RPMI7951 (cell line): ENCODE results near the gene PDE8A. TPM values are rescaled to one million over a fixed set of nuclear protein-coding genes. Genes with fewer than 3 reads are reported as not detected.

Experiments used
- DNase-seq: peaks from one replicate; pipeline ENCODE4 v3.0.0-alpha.2; 2012; ENCODE audit warnings: low read depth
- total RNA-seq: library from RNA; depleted of rRNA; stranded (reverse); fragments of >200 nt; shearing (Covaris generic); gene quantifications from 2 replicates; pipeline ENCODE4 v1.2.3, GENCODE V29; 2014

Gene PDE8A
- total RNA-seq, 1 experiment from 2014 or later: 28.7 TPM

DNA sequence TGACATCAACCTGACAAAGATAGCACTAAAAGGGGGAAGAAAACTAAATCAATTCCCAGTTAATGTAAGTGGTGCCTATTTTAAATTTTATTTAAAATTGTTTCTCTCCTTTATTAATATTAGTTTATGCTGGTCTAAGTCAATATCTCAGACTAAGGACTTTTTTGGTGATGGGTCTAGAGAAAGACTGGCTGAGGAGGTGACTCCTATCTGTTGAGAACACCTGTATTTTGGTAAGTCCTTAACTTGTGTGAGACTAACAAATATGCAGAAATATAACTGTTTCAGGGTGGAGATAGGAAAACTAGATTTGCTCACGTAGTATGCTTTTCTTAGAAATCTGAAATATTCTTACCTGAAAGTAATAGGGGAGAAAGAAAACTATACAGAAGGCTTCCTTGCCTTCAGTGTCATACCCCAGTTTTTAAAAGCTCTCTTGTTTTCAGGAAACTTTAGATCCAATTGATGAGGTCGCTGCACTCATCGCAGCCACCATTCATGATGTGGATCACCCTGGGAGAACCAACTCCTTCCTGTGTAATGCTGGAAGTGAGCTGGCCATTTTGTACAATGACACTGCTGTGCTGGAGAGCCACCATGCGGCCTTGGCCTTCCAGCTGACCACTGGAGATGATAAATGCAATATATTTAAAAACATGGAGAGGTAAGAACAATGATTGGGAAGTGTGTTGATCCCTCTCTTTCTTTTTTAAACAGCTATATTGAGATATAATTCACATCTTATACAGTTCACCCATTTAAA lies 138.9 kb downstream of the PDE8A start:
- DNase-seq: no peak

DNA sequence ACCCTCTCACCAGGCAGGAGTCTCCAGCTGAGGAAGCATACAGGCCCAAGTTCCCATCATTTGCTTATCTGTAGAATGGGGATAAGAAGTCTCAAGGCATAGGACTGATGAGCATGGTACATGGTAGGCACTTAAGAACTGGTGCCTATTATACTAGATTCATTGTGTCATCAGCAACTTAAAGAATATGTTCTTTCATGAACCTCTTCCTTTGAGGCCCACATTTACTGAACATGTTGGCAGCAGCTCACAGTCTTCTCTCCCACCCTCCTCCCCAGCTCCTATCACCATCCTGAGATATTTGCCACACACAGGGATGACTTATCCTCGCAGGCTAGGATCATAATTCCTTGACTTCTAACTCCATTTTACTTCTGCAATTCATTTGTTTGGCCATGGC lies 142.5 kb downstream of the PDE8A start:
- DNase-seq: no peak

DNA sequence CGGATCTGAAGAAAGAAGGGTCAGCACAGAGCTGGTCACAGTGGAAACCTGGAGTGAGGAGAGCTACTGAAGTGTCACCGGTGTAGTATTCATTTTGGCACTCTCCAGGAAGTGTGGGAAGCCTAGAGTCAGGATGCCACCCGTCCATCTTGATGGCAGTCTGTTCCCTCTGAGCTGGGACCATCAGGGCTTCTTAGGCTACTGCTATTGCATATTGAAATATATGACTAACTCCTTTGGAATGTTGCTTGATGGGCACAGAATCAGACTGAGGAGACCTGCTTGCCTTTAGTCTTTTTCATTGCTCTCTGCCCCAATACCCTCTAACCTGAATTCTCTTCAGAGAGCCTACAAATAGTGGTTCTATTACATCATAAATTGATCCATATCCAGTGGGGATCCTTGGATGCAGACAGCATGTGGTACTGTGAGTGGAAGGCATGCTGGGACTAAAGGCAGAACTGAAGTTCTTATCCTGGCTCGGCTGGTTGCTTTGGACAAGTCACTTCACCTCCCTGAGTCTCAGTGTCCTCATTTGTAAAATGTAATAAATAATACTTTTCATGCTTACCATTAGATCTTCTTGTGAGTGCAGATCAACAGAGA lies 143.5 kb downstream of the PDE8A start:
- DNase-seq: peak; percentile 69

DNA sequence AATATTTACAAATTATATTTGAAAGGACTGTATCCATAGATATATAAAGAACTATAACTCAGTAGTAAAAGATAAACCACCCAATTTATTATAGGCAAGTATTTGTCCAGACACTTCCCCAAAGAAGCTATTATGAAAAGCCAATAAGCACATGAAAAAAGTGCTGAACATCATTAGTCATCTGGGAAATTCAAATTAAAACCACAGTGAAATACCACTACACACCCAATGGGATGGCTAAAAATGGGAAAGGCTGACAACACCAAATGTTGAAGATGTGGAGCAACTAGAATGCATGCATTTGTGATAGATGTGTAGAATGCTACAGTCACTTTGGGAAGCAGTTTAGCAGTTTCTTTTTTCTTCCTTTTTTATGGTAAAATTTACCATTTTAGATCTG lies 147.0 kb downstream of the PDE8A start:
- DNase-seq: peak; percentile 33

DNA sequence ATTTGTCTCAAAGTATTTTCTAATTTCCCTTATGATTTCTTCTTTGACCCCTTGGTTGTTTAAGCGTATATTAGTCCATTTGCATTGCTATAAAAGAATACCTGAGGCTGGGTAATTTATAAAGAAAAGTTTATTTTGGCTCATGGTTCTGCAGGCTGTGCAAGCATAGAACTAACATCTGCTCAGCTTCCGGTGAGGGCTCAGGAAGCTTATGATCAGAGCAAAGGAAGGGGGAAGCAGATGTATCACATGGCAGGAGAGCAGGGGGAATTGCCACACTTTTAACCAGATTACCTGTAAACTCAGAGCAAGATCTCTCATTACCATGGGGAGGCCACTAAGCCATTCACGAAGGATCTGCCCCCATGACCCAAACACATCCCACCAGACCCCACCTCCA lies 148.2 kb downstream of the PDE8A start:
- DNase-seq: no peak

DNA sequence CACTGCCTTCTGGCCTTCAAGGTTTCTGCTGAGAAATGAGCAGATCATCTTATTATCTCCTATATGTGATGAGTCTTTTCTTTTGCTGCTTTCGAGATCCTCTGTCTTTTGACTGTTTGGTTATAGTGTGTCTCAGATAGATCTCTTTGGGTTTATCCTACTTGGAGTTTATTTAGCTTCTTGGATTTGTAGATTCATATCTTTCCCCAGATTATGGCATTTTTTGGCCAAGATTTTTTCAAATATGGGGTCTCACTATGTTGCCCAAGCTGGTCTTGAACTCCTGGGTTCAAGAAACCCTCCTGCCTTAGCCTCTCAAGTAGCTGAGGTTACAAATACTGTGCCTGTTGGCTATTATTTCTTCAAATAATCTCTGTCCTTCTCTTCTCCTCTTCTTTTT lies 150.3 kb downstream of the PDE8A start:
- DNase-seq: no peak

DNA sequence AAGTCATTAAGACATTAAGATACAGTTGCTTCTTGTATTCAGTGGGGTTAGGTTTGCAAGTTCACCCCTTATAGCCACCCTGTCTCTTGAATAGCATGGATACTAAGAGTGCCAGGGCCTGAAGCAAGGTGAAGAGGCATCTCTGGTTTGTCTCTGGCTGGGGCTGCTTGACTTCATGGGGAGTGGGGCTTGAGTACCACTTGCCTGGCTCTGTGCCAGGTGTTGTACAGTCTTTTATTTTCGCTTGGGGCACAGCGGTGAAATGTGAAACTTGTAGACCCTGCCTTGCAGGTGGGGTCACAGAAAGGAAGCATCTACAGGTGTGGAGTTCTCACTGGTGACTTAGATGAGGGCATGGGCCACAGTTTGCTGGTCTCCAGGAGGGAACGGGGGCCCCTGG lies 152.1 kb downstream of the PDE8A start:
- no peak for DNase-seq

DNA sequence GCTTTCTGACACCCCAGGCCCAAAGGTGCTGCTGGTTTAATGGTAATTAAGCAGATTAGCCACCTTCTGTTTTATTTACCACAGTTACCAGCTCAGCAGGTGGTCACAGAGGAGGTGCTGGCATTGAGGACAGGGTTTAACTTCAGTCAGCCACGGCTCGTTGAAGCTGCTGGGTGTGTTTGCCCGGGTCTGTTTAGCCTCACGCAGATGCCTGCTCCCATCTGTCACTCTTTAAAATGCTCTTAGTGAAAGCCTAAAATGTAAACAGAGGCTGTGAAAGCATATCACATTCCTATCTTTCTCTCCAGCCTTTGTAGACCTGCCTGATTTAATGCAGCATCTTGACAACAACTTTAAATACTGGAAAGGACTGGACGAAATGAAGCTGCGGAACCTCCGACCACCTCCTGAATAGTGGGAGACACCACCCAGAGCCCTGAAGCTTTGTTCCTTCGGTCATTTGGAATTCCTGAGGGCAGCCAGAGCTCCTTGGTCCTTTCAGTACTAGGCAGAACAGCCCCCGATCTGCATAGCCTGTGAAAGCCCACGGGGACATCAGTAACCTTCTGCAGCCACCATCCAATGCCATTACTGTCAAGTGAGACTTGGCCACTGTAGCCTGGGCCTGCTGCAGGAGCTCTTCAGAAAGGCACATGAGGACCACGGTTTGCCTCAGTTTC lies 156.0 kb downstream of the PDE8A start:
- no peak for DNase-seq

DNA sequence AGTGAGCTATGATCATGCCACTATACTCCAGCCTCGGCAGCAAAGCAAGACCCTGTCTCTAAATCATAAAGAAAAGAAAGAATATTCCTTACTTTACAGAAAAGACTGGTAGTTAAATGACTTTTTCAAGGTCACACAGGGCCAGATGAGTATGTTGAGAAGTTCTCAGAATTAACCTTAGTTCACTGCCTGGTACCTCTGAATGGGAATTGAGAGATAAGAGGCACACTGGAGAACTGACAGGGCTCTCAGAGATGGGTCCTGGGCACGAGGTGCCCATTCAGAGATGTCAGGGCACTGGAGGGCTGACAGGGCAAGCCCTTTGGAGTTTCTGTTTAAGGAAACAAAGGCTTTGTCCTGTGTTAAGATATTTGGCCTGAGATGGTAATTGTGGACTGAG lies 157.7 kb downstream of the PDE8A start:
- no peak for DNase-seq

DNA sequence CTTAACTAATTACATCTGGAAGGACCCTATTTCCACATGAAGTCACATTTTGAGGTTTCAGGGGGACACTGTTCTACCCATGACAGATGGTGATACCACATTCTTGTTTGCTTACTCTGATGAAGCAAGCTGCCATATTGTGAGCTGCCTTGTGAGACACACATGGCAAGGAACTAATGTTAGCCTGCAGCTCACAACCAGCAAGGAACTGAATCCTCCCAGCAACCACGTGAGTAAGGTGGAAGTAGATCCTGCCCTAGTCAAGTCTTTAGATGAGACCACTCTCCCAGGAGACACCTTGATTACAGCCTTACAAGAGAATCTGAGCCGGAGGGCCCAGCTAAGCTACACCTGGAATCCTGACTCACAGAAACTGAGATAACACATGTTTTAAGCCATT lies 160.1 kb downstream of the PDE8A start:
- DNase-seq: peak; percentile 91

DNA sequence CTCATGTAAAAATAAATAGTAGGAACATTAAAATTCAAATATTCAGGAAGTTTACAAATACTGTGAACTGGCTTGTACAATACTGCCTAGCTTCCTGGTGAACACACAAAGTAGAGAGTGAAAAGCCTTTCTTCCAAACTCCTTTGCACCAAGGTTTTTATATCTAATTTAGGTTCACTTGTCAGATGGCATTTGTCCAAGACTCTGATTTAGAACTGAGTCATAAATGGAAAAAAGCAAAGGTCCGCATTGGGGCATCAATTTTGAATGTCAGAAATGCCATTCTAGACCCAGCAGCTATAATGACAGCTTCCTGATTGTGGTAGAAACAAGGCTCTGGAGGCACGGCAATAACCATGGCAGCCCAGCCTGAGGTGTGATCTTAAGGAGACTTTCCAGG lies 160.7 kb downstream of the PDE8A start:
- peak; percentile 89 for DNase-seq

DNA sequence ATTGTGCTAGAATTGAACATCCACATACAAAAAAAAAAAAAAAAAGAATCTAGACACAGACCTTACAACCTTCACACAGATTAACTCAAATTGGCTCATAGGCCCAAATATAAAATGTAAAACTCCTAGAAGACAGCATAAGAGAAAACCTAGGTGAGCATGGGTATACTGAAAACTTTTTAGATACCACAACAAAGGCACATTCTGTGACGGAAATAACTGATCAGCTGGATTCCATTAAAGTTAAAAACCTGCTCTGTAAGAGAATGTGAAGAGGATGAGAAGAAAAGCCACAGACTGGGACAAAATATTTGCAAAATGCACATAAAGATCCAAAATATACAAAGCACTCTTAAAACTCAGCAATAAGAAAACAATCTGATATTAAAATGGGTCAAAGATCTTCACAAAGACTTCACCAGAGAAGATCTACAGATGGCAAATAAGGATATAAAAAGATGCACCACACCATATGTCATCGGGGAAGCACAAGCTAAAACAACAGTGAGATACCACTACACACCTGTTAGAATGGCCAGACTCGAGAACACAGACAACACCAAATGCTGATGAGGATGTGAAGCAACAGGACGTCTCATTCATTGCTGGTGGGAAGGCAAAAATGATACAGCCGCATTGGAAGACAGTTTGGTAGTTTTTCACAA lies 167.9 kb downstream of the PDE8A start:
- DNase-seq: no peak

DNA sequence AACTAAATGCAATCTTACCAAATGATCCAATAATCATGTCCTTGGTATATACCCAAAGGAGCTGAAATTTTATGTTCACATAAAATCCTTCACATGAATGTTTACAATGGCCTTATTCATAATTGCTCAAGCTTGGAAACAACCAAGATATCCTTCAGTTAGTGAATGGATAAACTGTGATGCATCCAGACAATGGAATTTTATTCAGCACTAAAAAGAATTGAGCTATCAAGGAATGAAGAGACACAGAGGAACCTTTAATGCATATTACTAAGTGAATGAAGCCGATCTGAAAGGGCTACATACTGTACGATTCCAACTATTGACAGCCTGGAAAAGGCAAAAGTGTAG lies 168.4 kb downstream of the PDE8A start:
- no peak for DNase-seq

DNA sequence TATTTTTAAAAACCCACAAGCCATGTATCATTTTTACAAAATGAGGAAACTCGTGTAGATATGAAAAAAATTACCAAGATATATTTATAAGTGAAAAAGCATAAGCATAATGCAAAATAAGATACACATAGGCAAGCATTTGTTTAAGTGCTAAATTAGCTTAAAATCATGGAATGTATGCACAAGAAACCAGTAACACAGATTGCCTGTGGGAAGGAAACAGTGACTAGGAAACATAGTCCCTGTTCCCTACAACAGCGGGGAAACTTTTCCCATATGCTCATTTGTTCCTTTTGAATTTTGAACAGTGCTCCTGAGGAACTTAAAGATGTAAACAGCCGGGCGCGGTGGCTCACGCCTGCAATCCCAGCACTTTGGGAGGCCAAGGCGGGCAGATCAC lies 169.5 kb downstream of the PDE8A start:
- no peak for DNase-seq

DNA sequence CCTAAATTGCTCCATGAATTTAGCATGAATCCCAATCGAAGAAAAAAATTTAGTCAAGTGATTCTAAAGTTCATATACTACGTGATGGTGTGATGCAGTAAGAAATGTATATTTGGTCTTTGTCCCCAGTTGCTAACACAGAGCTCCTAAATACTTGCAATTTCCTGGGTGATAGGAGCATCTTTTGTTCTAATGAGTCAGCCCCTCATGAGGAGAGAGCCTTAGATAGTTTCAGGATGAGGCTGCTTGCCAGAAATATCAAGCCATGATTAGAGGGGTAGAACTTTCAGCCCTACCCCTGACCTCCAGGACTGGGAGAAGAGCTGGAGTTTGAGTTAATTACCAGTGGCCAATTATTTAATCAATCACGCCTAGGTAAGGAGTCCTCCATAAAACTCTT lies 170.2 kb downstream of the PDE8A start:
- no peak for DNase-seq

DNA sequence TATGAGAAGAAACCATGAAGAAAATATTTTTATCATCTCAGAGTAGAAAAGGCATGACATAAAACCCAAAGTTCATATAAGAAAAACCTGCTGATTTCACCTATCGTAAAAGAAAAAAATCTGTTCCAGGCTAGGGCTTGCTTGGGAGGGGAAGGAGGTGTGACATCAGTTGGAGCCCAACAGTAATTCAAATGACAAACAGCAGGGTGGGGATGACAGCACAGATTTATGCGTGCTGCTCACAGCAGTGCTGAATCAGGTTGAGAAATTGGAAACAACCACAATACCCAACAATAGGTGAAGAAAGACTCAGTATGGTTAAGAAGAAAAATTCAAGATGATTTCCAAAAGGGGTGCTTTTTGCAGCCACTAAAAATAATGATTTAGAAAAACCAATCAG lies 172.4 kb downstream of the PDE8A start:
- DNase-seq: no peak

DNA sequence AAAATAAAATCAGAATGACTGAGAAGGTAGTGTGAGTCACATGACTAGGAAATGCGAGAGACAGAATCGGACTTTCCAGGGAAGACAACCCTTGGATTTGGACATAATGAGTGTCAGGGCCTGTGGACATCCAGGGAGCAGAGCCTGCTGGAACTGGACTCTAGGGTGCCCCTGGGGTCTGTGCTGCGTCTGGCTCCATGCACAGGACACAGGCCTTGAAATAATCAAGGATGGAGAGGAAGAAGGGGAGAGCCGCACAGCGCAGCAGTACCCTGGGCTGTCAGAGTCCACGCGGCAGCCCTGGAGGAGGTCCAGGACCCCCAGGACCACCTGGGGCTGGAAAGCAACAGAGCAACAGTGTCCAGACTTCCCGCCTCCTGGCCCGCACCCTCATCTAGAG lies 173.7 kb downstream of the PDE8A start:
- no peak for DNase-seq

DNA sequence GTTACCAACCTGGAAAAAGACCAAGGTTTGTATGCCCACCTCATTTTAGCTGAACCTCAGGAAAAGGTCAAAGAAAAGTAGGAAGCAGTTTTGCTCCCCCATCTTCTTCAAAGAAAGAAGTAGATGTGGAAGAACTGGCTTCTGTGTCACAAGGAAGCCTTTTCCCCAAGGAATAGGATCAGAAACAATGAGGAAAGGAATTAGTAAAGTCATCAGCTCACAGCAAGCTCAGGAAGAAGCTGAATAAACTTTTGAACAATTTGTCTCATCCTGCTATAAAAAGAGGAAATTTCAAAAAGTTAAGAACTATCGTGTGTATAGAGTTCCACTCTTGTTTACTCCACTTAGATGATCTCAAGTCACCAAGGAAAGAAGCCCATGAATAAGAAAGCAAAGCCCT lies 174.2 kb downstream of the PDE8A start:
- no peak for DNase-seq

DNA sequence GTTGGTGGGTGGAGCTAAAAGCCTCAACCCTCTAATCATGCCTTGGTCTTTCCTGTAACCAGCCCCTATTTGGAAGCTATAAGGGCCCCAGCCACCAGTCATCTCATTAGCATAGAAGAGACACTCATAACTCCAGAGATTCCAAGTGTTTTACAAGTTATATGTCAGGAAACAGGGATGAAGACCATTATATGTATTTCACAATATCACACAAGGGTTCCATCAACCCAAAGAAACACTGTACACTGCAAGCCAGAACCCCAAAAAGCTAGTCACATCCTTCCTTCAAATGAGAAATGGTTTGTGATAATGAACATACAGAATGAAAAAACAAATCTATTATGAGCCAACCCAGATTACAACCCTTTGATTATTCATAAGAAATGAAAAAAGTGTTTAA lies 175.7 kb downstream of the PDE8A start:
- DNase-seq: no peak

DNA sequence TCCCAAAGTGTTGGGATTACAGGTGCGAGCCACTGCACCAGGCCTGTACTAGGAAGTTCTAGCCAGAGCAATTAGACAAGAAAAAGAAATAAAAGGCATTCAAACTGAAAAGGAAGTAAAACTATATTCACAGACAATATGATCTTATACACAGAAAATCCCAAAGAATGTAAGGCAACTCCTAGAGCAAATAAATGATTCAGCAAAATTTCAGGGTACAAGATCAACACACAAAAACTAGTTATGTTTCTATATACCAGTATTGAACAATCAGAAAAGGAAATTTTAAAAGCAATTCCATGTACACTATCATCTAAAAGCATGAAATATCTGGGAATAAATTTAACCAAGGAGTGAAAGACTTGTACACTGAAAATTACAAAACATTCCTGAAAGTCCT lies 180.6 kb downstream of the PDE8A start:
- no peak for DNase-seq

DNA sequence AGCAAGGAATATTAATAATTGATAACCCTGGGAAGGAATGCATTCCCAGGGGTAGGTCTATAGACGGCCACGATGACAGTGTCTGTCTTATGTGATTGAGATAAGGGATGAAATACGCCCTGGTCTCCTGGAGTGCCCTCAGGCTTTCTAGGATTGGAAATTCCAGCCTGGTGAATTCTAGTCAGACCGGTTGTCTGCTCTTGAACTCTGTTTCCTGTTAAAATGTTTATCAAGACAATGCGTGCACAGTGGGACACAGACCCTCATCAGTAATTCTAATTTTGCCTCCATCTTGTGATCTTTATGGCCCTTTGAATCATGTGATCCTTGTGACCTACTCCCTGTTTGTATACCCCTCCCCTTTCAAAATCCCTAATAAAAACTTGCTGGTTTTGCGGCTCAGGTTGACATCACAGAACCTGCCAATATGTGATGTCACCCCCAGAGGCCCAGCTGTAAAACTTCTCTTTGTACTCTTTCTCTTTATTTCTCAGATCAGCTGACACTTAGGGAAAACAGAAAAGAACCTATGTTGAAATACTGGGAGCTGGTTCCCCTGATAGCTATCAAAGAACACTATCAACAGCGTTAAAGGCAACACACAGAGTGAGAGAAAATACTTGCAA lies 183.3 kb downstream of the PDE8A start:
- DNase-seq: no peak

DNA sequence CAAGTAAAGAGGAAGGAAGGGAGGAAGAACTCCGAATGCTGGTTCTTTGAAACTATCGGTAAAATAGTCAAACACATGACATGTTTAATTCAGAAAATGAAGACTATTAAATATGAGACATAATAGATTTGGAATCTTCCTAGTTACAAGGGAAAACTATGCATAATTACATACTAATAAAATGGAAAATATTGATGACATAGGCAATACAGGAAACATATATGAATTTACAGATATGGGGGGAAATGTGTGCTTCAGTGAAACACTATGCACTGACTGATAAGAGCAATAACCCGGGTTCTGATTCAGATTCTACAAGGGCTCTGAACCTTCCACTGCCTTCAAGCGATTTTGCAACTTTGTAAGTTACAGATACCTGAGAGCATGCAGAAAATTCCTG lies 185.9 kb downstream of the PDE8A start:
- no peak for DNase-seq
